Activated CD8-positive, alpha-beta memory T cell treated with anti-CD3 and anti-CD28 coated beads, Interleukin-2, amount 10 ng/mL, durations not matched to agents 7 days and 5 days (primary cell): ENCODE measurements around the gene ACOT7. TPM values are rescaled to one million over a fixed set of nuclear protein-coding genes. Genes with fewer than 3 reads are reported as not detected.

Experiments used
- ATAC-seq: fragments of 150-1000 bp; cut with Tn5 transposase; one replicate; pipeline ENCODE4 v1.10.0; 2021; ENCODE audit warnings: moderate library complexity
- CTCF ChIA-PET: fragments of 350-600 bp; sonication (Branson Sonifier 250); formaldehyde crosslinking; loops from one replicate; lab custom pipeline; 2021; ENCODE audit warnings: antibody characterized with exemption; lab: Charles Lee
- DNase-seq: peaks from one replicate; pipeline ENCODE4 v3.0.0-alpha.2; 2020
- H3K27ac Mint-ChIP-seq: one replicate; pipeline ENCODE4 v1.8.0; 2021; ENCODE audit warnings: mild to moderate bottlenecking, mixed read lengths
- H3K27me3 Mint-ChIP-seq: one replicate; pipeline ENCODE4 v1.8.0; 2021; ENCODE audit warnings: mixed read lengths
- H3K36me3 Mint-ChIP-seq: one replicate; pipeline ENCODE4 v1.8.0; 2021; ENCODE audit warnings: mild to moderate bottlenecking, mixed read lengths
- H3K4me1 Mint-ChIP-seq: one replicate; pipeline ENCODE4 v1.8.0; 2021; ENCODE audit warnings: mixed read lengths
- H3K4me3 Mint-ChIP-seq: one replicate; pipeline ENCODE4 v1.8.0; 2021; ENCODE audit warnings: mild to moderate bottlenecking, moderate library complexity, mixed read lengths
- H3K9me3 Mint-ChIP-seq: one replicate; pipeline ENCODE4 v1.8.0; 2022; ENCODE audit warnings: low read depth, mixed read lengths
- total RNA-seq, 2 experiments: library from RNA; stranded (reverse); gene quantifications; one replicate each; pipeline ENCODE4 v1.2.3, GENCODE V29; 2021

The ACOT7 gene
- total RNA-seq, 2 experiments from 2014 or later: 81.3 to 87.0 TPM

GRCh38 chr1:6272452-6272851 lies 121.1 kb downstream of the ACOT7 start:
- DNase-seq (no peak), ATAC-seq (no peak)
- CTCF ChIA-PET: interaction anchor here (1.9 kb wide), 1 partner anchor 150 kb away, joined by 6 read pairs; no protein-coding TSS in a partner anchor
- Mint-ChIP-seq H3K27ac (no peak overlapping the region), H3K4me1 (no peaks in the 10 kb centered on the region), H3K9me3 (no peaks in the 10 kb centered on the region), H3K36me3 (no peaks in the 10 kb centered on the region), H3K4me3 (no peak overlapping the region), H3K27me3 (no peaks in the 10 kb centered on the region)

GRCh38 chr1:6271554-6271953 lies 122.0 kb downstream of the ACOT7 start:
- H3K4me3 Mint-ChIP-seq: no peak overlapping the region
- CTCF ChIA-PET: no interaction called here
- no peaks in the 10 kb centered on the region for H3K27me3 Mint-ChIP-seq
- DNase-seq (no peak), ATAC-seq (no peak)
- no peaks in the 10 kb centered on the region for H3K36me3 Mint-ChIP-seq
- H3K9me3 Mint-ChIP-seq: no peaks in the 10 kb centered on the region
- H3K4me1 Mint-ChIP-seq: no peaks in the 10 kb centered on the region
- H3K27ac Mint-ChIP-seq: no peak overlapping the region

- CTCF ChIA-PET: no interaction called here
- no peak overlapping the region for H3K27ac Mint-ChIP-seq
- no peaks in the 10 kb centered on the region for H3K36me3 Mint-ChIP-seq
- H3K4me1 Mint-ChIP-seq: no peaks in the 10 kb centered on the region
- DNase-seq: no peak
- no peak overlapping the region for H3K4me3 Mint-ChIP-seq
- ATAC-seq: no peak
- no peaks in the 10 kb centered on the region for H3K27me3 Mint-ChIP-seq
- no peaks in the 10 kb centered on the region for H3K9me3 Mint-ChIP-seq
These were observed 122.6 kb downstream of the ACOT7 start for GRCh38 chr1:6271006-6271405.

GRCh38 chr1:6270401-6270800 lies 123.2 kb downstream of the ACOT7 start:
- H3K27me3 Mint-ChIP-seq: no peaks in the 10 kb centered on the region
- no peak for DNase-seq
- no peaks in the 10 kb centered on the region for H3K4me1 Mint-ChIP-seq
- no peak for ATAC-seq
- H3K36me3 Mint-ChIP-seq: no peaks in the 10 kb centered on the region
- no peak overlapping the region for H3K4me3 Mint-ChIP-seq
- CTCF ChIA-PET: no interaction called here
- H3K27ac Mint-ChIP-seq: no peak overlapping the region
- no peaks in the 10 kb centered on the region for H3K9me3 Mint-ChIP-seq

GRCh38 chr1:6269720-6270400 lies 123.7 kb downstream of the ACOT7 start:
- Mint-ChIP-seq H3K27ac (no peak overlapping the region), H3K36me3 (no peaks in the 10 kb centered on the region), H3K9me3 (no peaks in the 10 kb centered on the region), H3K4me3 (no peak overlapping the region), H3K27me3 (no peaks in the 10 kb centered on the region), H3K4me1 (no peaks in the 10 kb centered on the region)
- DNase-seq (no peak), ATAC-seq (no peak)
- CTCF ChIA-PET: no interaction called here

- Mint-ChIP-seq H3K36me3 (no peaks in the 10 kb centered on the region), H3K27ac (no peak overlapping the region), H3K4me3 (no peak overlapping the region), H3K27me3 (no peaks in the 10 kb centered on the region), H3K9me3 (no peaks in the 10 kb centered on the region), H3K4me1 (no peaks in the 10 kb centered on the region)
- no peak for ATAC-seq
- no peak for DNase-seq
- CTCF ChIA-PET: no interaction called here
These were observed 124.3 kb downstream of the ACOT7 start for GRCh38 chr1:6269296-6269695.

GRCh38 chr1:6268415-6268814 lies 125.2 kb downstream of the ACOT7 start:
- DNase-seq: no peak
- H3K4me3 Mint-ChIP-seq: no peak overlapping the region
- CTCF ChIA-PET: interaction anchor here (1.2 kb wide), 1 partner anchor 31 kb away, joined by 3 read pairs; no protein-coding TSS in a partner anchor
- H3K27me3 Mint-ChIP-seq: no peaks in the 10 kb centered on the region
- no peak overlapping the region for H3K27ac Mint-ChIP-seq
- no peak for ATAC-seq
- H3K9me3 Mint-ChIP-seq: no peaks in the 10 kb centered on the region
- H3K36me3 Mint-ChIP-seq: no peaks in the 10 kb centered on the region
- H3K4me1 Mint-ChIP-seq: peaks cover 5% of the 10 kb centered on the region

GRCh38 chr1:6267686-6268322 lies 125.8 kb downstream of the ACOT7 start:
- ATAC-seq (no peak), DNase-seq (no peak)
- CTCF ChIA-PET: interaction anchor here (1.2 kb wide), 1 partner anchor 31 kb away, joined by 3 read pairs; no protein-coding TSS in a partner anchor
- no peaks in the 10 kb centered on the region for H3K9me3 Mint-ChIP-seq
- no peak overlapping the region for H3K4me3 Mint-ChIP-seq
- no peaks in the 10 kb centered on the region for H3K36me3 Mint-ChIP-seq
- H3K27me3 Mint-ChIP-seq: no peaks in the 10 kb centered on the region
- no peak overlapping the region for H3K27ac Mint-ChIP-seq
- H3K4me1 Mint-ChIP-seq: peaks cover 9% of the 10 kb centered on the region

GRCh38 chr1:6266641-6267040 lies 126.9 kb downstream of the ACOT7 start:
- ATAC-seq (no peak), DNase-seq (no peak)
- no peaks in the 10 kb centered on the region for H3K9me3 Mint-ChIP-seq
- no peak overlapping the region for H3K4me3 Mint-ChIP-seq
- H3K4me1 Mint-ChIP-seq: peaks cover 12% of the 10 kb centered on the region
- CTCF ChIA-PET: no interaction called here
- peaks cover 4% of the 10 kb centered on the region for H3K27me3 Mint-ChIP-seq
- H3K36me3 Mint-ChIP-seq: no peaks in the 10 kb centered on the region
- no peak overlapping the region for H3K27ac Mint-ChIP-seq

GRCh38 chr1:6265151-6265550 lies 128.4 kb downstream of the ACOT7 start:
- H3K27me3 Mint-ChIP-seq: peaks cover 4% of the 10 kb centered on the region
- no peaks in the 10 kb centered on the region for H3K9me3 Mint-ChIP-seq
- peaks cover 12% of the 10 kb centered on the region for H3K4me1 Mint-ChIP-seq
- no peak overlapping the region for H3K27ac Mint-ChIP-seq
- no peak overlapping the region for H3K4me3 Mint-ChIP-seq
- ATAC-seq: no peak
- H3K36me3 Mint-ChIP-seq: no peaks in the 10 kb centered on the region
- CTCF ChIA-PET: interaction anchor here (2.3 kb wide), 1 partner anchor 18 kb away, joined by 10 read pairs; no protein-coding TSS in a partner anchor
- DNase-seq: no peak

- Mint-ChIP-seq H3K27ac (no peak overlapping the region), H3K36me3 (no peaks in the 10 kb centered on the region), H3K9me3 (no peaks in the 10 kb centered on the region), H3K4me1 (peaks cover 12% of the 10 kb centered on the region), H3K27me3 (peaks cover 13% of the 10 kb centered on the region), H3K4me3 (no peak overlapping the region)
- CTCF ChIA-PET: interaction anchor here (2.3 kb wide), 1 partner anchor 17 kb away, joined by 10 read pairs; no protein-coding TSS in a partner anchor
- ATAC-seq: no peak
- no peak for DNase-seq
These were observed 129.9 kb downstream of the ACOT7 start for GRCh38 chr1:6263716-6264115.

- H3K27ac Mint-ChIP-seq: no peak overlapping the region
These were observed 130.8 kb downstream of the ACOT7 start for GRCh38 chr1:6262555-6263420.

GRCh38 chr1:6261615-6261995 lies 132.0 kb downstream of the ACOT7 start:
- Mint-ChIP-seq H3K27ac (no peak overlapping the region), H3K4me1 (peaks cover 12% of the 10 kb centered on the region), H3K27me3 (peaks cover 15% of the 10 kb centered on the region), H3K4me3 (peak overlapping the region; percentile 41), H3K36me3 (no peaks in the 10 kb centered on the region), H3K9me3 (no peaks in the 10 kb centered on the region)
- CTCF ChIA-PET: interaction anchor here (2.4 kb wide), 1 partner anchor 15 kb away, joined by 16 read pairs; no protein-coding TSS in a partner anchor
- ATAC-seq: no peak
- no peak for DNase-seq

More at GRCh38 chr1:6262555-6263420, 130.8 kb downstream of the ACOT7 start:
- CTCF ChIA-PET: interaction anchor here (2.3 to 2.4 kb wide), 2 partner anchors 16 kb away, joined by 10 to 16 read pairs; no protein-coding TSS in a partner anchor
- DNase-seq (no peak), ATAC-seq (no peak)
- Mint-ChIP-seq H3K36me3 (no peaks in the 10 kb centered on the region), H3K27me3 (peaks cover 15% of the 10 kb centered on the region), H3K9me3 (no peaks in the 10 kb centered on the region), H3K4me3 (no peak overlapping the region), H3K4me1 (peaks cover 12% of the 10 kb centered on the region)
